CD4-positive, alpha-beta T cell treated with Interleukin-10 for 1 hour (primary cell): ENCODE data around the gene EXPH5.
"Not testable (repeated sequence)": the region's sequence is repeated elsewhere in the genome, so short reads cannot be mapped to it uniquely, and the experiment has no call there.

Experiments
- DNase-seq: peaks from one replicate; pipeline ENCODE4 v3.0.0-alpha.2; 2020

EXPH5 gene

GRCh38 chr11:108602818-108603217, 9.2 kb upstream of the EXPH5 start:
- DNase-seq, result not testable (repeated sequence)

DNA sequence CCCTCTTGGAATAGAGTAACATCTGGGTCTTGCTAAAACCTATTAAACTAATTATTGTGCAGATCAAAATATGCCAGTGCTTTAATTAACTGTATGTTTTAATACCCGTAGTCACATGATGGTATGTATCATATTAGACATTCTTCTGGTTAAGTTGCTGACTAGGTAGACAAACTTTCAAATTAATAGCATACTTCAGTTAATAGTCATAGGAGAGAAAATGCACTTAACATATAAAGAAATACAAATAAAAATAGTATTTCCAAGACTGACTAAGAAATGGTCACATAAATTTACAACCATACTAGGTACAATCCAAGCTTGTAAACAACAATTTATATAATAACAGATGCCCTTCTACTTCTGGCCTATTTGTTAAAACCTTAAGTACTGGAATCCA, 7.6 kb upstream of the EXPH5 start:
- DNase-seq, result no peak

DNA sequence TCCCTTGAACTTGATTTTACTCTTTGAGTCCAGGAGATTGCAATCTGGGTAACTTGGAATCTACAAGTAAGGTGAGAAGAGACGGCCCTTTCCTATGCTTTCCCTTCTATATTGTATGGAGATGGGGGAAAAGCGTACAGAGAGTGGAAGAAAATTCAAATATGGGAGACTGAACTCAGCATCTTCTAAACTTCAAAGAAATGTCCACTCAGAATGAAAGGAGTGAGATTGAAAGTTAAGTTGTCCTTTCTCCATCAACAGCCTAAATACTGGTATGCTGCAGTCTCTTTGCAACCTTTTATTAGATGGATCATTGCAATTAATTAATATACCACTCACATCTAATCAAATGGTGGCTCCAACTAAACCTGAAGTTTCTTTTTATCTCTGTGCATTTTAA, 6.4 kb upstream of the EXPH5 start:
- no peak for DNase-seq

DNA sequence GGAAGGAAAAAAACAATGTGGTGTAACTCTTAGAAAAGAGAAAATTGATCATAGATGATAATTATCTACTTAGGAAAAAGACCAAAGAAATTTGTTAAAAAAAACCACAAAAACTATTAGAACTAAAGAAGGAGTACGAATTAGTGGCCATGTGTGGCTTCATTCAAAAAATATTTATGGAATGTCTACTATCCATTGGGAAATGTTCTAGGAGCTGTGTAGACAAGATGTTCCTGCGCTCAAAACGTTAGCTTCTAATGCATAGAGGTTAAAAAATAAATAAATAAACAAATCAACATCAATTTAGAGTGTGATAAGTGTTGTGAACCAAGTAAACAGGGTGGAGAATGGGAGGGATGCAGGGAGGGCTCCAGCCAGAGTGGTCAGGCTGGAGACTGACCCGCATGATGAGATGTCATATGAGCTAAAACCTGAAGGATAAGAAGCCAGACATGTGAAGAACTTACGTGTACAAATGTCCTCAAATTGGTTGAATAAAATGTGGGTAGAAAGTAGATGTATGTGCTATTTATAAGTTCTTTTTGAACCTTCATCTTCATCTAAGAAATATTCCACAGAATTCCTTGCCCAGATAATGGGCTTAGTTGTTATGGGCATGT, 4.3 kb upstream of the EXPH5 start:
- DNase-seq, result no peak

GRCh38 chr11:108596701-108597100, 3.1 kb upstream of the EXPH5 start:
- DNase-seq, result no peak

DNA sequence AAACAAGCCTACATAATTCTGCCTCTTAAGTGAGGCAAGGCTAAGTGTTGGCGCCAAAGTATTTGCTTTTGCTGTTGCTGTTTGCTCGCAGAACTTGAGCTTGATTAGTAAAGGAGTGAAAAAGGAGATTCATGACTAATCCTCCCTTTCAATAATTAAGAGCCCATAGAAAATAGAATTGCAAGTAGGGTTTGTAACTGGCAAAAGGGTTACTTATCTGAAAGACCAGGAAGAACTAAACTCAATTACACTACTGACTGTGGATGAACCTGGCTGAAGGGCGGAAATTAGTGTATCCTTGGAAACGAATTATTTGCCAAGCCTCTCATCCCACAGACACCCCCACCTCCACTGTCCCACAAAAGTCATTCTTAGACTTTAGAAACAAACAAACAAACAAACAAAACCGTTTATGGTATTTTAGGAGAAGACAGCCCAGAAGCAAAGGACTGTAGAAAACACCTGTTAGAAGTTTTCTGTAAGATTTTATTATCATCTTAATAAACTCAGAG, 411 bp upstream of the EXPH5 start:
- no peak for DNase-seq

GRCh38 chr11:108592591-108593213, 866 bp downstream of the EXPH5 start:
- peak; percentile 29 for DNase-seq

GRCh38 chr11:108591893-108592292, 1.7 kb downstream of the EXPH5 start:
- DNase-seq, result no peak

DNA sequence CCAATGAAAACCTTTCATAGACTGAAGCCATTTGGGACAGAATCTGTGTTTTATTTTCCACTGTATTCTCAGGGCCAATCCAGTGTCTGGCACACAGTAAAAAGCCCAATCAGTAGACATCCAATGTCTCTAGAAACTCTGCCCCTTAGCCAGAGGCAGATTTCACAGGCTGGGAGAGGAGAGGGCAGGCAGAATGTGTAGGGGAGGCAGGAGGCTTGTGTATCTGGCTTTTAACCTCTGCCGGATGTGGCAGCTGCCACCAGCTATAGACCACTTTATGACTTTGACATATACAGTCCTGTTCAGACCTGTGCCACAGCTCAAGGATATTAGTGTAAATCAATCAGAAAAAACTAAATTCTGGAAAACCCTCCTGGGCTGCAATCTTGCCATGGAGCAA, 4.4 kb downstream of the EXPH5 start:
- no peak for DNase-seq

DNA sequence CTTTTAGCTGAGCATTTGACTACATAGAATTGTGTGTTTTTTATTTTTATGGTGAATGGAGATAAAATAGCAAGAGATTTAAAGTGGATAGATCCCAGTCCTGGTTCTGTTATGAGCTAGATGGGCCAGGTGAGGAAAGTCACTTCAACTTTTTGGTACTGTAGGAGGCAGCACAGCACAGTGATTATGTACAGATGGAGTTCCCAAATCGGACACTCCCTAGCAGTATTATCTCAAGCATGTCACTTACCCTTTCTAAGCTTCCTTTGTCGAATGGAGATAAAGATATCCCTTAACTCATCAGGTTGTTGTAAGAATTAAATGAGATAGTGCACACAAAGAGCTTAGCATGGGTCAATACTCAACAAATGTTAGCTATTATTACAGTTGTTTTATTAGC, 5.3 kb downstream of the EXPH5 start:
- DNase-seq, result no peak

DNA sequence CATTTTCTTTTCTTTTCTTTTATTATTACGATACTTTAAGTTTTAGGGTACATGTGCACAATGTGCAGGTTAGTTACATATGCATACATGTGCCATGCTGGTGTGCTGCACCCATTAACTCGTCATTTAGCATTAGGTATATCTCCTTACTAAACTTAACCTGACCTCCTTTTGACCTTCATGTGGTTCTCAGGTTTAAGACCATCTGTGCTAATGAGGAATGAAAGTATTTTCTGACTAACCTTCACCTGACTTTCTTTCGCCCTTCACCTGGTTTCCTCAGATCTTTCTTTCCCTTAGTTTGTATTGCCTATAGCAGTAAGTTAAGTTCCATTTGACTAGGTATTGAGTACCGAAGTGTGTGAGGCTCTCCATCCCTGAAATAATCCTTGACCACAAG, 6.5 kb downstream of the EXPH5 start:
- no peak for DNase-seq

DNA sequence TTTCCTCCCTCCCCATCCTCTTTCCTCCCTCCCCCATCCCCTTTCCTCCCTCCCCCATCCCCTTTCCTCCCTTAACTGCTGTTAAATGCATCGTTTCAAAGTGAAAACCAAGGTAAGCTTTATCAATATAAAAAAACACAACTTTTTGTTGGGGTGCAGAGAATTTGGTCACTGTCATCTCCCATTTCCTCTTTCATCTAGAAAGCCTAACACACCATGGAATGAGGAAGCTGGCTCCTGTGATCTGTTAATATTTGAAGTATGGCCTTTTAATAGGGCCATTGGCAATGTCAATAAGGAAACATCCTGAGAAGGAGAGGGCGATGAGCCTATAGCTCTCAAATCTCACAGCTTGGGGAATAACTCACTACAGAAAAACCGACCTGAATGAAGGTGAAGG, 7.0 kb downstream of the EXPH5 start:
- no peak for DNase-seq

DNA sequence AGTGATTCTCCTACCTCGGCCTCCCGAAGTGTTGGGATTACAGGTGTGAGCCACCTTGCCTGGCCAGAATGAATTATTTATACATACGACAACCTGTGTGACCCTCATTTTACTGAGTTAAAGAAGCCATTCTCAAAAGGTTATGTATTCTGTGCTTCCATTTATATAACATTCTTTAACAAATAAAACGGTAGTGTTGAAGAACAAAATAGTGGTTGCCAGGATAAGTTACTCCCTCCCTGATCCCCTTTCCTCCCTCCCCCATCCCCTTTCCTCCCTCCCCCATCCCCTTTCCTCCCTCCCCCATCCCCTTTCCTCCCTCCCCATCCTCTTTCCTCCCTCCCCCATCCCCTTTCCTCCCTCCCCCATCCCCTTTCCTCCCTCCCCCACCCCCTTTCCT, 7.4 kb downstream of the EXPH5 start:
- DNase-seq, result not testable (repeated sequence)

DNA sequence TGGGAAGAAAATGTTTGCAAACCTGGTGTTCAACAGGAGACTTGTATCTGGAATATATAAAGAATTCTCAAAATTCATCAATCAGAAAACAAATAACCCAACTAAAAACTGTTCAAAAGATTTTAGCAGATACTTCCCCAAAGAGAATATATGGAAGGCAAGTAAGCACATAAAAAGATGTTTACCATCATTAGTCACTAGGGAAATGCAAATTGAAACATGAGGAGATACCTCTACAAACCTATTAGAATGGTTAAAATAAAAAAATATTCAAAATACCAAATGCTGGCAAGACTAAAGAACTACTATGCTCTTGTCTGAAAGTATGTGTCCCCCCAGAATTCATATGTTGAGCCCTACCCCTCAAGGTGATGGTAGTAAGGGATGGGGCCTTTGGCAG, 8.6 kb downstream of the EXPH5 start:
- no peak for DNase-seq

DNA sequence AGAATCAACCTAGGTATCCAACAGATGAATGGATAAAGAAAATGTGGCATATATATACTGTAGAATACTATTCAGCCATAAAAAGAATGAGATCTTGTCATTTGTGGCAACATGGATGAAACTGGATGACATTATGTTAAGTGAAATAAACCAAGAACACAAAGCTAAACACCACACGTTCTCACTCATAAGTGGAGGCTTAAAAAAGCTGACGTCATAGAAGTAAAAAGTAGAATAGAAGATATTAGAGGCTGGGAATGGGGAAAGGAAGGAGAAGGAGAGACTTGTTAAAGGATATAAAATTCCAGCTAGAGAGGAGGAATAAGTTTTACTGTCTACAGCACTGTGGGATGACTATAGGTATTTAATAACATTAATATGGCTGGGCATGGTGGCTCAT, 12.9 kb downstream of the EXPH5 start:
- no peak for DNase-seq

DNA sequence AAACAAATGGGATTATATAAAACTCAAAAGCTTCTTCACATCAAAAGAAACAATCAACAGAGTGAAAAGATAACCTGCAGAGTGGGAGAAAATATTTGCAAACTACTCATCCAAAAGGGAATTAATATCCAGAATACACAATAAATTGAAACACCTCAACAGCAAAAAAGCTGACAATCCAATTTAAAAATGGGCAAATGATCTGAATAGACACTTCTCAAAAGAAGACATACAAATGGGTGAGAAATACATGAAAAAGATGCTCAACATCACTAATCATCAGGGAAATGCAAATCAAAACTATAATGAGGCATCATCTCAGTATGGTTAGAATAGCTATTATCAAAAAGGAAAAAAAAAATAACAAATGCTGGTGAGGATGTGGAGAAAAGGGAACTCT, 13.5 kb downstream of the EXPH5 start:
- no peak for DNase-seq

DNA sequence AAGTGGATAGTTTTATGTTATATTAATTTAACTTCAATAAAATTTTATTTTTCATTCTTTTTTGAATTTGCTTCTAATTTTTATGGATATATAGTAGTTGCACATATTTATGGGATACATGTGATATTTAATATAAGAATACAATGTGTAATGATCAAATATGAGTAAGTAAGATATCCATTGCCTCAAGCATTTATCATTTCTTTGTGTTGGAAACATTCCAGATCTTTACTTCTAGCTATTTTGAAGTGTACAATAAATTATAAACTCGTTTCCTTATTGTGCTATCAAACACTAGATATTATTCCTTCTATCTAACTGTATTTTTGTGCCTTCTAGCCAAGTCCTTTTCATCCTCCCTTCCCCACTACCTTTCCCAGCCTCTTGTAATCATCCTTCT, 17.0 kb downstream of the EXPH5 start:
- DNase-seq, result no peak

GRCh38 chr11:108574675-108575074, 18.9 kb downstream of the EXPH5 start:
- no peak for DNase-seq

DNA sequence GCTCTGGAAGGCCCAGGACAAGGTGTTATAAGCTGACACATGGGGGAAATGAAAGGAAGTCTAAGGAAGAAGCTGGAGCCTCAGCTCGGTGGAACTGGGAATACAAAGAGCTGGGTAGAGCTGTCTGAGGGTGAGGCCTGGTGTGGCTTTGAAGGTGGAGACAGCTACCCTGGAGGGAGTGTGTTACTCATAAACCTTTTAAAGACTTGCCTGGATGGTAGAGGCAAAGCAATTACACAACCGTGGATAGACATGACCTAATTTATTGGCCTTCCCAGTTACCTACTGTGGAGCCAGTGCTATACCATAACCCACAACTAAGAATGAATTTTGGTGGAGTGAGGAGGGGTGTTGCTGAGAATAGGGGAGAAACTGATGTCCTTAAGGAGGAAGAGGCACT, 22.6 kb downstream of the EXPH5 start:
- DNase-seq, result no peak

DNA sequence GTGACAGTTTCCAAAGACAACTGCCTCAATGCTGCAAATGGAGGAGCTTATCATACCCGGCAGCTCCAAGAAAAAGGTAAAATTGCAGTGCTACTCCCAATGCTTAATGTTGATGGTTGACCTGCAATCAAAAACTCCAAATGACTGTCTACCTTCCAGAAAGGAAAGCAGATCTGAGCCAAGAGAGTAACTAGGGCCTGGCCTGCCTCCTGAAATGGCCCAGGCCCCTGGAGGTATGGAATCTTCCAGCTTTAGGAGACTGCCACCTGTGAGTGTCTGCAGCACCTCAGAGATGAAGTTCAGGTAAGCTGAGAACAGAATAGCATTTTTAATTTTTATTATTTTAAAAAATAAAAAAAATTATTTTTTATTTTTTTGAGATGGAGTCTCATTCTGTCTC, 23.7 kb downstream of the EXPH5 start:
- DNase-seq, result no peak

DNA sequence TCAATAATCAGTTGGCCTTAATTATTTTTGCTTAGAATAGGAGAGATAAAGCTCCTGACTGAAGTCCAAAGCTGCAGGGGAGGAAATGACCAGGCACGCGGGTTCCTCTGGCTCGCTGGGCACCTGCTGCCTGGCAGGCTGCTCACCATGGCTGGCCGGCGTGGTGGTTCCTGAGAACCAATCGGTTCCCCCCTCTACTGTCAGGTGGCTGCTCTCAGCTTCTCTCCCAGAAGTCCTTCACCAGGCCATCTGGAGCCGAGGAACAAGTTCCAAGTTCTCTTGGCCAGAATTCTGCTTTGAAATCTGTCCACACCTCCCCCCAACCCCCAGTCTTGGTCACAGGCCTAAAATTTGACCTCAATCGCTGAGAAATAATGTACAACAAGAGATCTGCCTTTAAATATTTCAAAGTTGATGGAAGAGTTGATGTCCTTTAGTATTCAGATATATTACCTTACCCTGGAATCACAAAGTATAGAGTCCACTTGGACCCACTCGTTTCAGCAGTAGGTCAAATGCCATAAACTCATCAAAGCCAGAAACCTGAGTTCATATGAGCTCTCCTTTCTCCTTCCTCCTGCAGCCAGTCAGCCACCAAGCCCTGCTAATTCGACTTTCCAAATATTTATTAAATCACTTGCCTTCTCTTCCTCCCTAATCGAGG, 25.2 kb downstream of the EXPH5 start:
- no peak for DNase-seq

- DNase-seq, result no peak
Measured at GRCh38 chr11:108565653-108566052, 27.9 kb downstream of the EXPH5 start.

DNA sequence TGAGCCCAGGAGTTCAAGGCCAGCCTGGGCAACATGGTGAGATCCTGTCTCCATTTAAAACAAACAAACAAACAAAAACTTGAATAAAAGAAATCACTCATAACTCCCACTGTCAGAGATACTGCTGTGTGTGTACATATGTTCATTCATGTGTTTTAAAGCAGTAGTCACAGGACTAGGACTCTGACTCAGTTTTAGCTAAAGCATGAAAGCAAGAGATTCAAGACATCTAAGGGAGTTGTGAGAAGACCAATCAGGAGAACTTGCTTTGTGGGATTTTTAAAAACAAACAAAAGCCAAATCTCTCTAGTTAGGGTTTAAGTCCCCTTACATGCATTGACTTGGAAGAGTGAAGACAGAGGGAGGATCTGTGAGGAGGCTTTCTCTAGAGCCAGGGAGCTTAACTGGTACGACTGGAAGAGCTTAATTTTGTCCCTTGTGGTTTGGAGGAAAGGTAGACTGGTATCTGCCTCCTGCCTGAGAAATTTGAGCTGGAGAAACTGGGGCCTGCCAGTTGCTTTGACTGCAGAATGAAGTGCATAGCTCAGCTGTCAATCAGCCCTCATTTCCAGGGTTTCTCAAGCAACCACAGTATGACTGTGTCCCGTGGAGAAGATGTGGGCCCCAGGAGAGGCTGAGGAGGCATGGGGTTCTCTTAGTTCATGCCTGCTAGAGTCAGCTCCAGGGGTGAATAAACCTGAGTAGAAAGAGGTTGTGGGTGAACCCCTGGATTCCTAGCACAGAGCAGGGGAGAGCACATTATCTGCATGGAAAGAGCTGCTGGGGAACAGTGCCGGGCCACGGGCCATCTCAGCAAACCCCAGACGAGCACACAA, 30.6 kb downstream of the EXPH5 start:
- no peak for DNase-seq
